SK-N-SH treated with all-trans-retinoic acid at 6 μM for 48 hours (cell line): ENCODE data around the gene FGGY.
A peak's percentile ranks its signal among the peaks of the same experiment; 100 is the strongest.

Source experiments
- ATAC-seq: fragments of 200-7000 bp; cut with Tn5 transposase; 3 replicates; pipeline ENCODE4 v1.9.1; 2020; ENCODE audit warnings: mild to moderate bottlenecking, moderate library complexity
- ARNTL ChIP-seq: fragments of 450-650 bp; formaldehyde crosslinking; IDR thresholded peaks from 2 replicates; pipeline ENCODE4 v1.5.0; 2020; ENCODE audit warnings: low read depth, mild to moderate bottlenecking, moderate library complexity, borderline replicate concordance
- CSDC2 ChIP-seq: fragments of 250-450 bp; sonication (Bioruptor Pico); IDR thresholded peaks from 2 replicates; pipeline ENCODE4 v1.5.0; 2020; ENCODE audit warnings: mild to moderate bottlenecking, moderate library complexity
- ESRRG ChIP-seq: fragments of 250-450 bp; sonication (Bioruptor Pico); IDR thresholded peaks from 2 replicates; pipeline ENCODE4 v1.6.1; 2021; ENCODE audit warnings: mild to moderate bottlenecking
- ISL1 ChIP-seq: fragments of 250-450 bp; sonication (Bioruptor Pico); IDR thresholded peaks from 2 replicates; pipeline ENCODE4 v2.1.2; 2022; ENCODE audit warnings: mild to moderate bottlenecking, moderate library complexity
- SNAI2 ChIP-seq: fragments of 250-450 bp; sonication (Bioruptor Pico); IDR thresholded peaks from 2 replicates; pipeline ENCODE4 v1.5.0; 2020; ENCODE audit warnings: mild to moderate bottlenecking, moderate library complexity
- TCF4 ChIP-seq: fragments of 250-450 bp; sonication (Bioruptor Pico); IDR thresholded peaks from 2 replicates; pipeline ENCODE4 v1.8.0; 2021; ENCODE audit warnings: mild to moderate bottlenecking, moderate library complexity, borderline replicate concordance
- ZC3H10 ChIP-seq: fragments of 250-450 bp; sonication (Bioruptor Pico); IDR thresholded peaks from 2 replicates; pipeline ENCODE4 v1.5.1; 2021; ENCODE audit warnings: mild to moderate bottlenecking, moderate library complexity
- ZFP30 ChIP-seq: fragments of 450-650 bp; formaldehyde crosslinking; IDR thresholded peaks from 2 replicates; pipeline ENCODE4 v1.5.0; 2022; ENCODE audit warnings: mild to moderate bottlenecking, moderate library complexity
- ZNF70 ChIP-seq: fragments of 450-650 bp; formaldehyde crosslinking; IDR thresholded peaks from 2 replicates; pipeline ENCODE4 v1.5.0; 2020; ENCODE audit warnings: mild to moderate bottlenecking, moderate library complexity
- ZNF8 ChIP-seq: fragments of 450-650 bp; formaldehyde crosslinking; IDR thresholded peaks from 2 replicates; pipeline ENCODE4 v1.5.0; 2020; ENCODE audit warnings: mild to moderate bottlenecking, moderate library complexity
- TF ChIP-seq, protein P1 (sequence below): fragments of 250-450 bp; sonication (Bioruptor Pico); IDR thresholded peaks from 2 replicates; pipeline ENCODE4 v1.5.0; 2020; ENCODE audit warnings: mild to moderate bottlenecking, moderate library complexity
- TF ChIP-seq, protein P2 (sequence below): fragments of 250-450 bp; sonication (Bioruptor Pico); IDR thresholded peaks from 2 replicates; pipeline ENCODE4 v1.8.0; 2020; ENCODE audit warnings: mild to moderate bottlenecking, moderate library complexity, borderline replicate concordance
- TF ChIP-seq, protein P3 (sequence below): fragments of 250-450 bp; sonication (Bioruptor Pico); IDR thresholded peaks from 2 replicates; pipeline ENCODE4 v1.5.1; 2020; ENCODE audit warnings: low read depth, mild to moderate bottlenecking, moderate library complexity
- TF ChIP-seq, protein P4 (sequence below): fragments of 250-450 bp; sonication (Bioruptor Pico); IDR thresholded peaks from 2 replicates; pipeline ENCODE4 v1.8.0; 2021; ENCODE audit warnings: low read depth, mild to moderate bottlenecking, moderate library complexity, borderline replicate concordance

FGGY gene

DNA sequence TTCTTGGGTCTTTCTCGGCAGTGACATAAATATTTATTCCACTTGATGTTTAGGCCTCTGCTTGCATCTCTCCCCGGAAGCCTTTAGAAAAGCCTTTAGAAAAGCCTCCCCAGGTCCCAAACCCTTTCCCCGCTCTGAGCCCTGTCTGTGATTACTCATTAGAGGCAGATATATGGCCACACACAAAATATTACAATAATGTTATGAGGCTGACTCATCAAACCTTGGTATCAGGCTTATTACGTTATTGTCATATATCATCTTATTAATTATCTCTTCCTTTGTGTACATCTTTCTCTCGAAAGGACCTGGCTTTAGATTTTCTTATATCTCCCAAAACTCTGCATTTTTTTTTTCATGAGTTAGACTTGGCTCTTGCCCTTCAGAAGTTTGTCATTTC is 69.5 kb downstream of the FGGY start:
- TF ChIP-seq CSDC2 (CRISPR knock-in tag) = no peak
- TF ChIP-seq, protein P1, sequence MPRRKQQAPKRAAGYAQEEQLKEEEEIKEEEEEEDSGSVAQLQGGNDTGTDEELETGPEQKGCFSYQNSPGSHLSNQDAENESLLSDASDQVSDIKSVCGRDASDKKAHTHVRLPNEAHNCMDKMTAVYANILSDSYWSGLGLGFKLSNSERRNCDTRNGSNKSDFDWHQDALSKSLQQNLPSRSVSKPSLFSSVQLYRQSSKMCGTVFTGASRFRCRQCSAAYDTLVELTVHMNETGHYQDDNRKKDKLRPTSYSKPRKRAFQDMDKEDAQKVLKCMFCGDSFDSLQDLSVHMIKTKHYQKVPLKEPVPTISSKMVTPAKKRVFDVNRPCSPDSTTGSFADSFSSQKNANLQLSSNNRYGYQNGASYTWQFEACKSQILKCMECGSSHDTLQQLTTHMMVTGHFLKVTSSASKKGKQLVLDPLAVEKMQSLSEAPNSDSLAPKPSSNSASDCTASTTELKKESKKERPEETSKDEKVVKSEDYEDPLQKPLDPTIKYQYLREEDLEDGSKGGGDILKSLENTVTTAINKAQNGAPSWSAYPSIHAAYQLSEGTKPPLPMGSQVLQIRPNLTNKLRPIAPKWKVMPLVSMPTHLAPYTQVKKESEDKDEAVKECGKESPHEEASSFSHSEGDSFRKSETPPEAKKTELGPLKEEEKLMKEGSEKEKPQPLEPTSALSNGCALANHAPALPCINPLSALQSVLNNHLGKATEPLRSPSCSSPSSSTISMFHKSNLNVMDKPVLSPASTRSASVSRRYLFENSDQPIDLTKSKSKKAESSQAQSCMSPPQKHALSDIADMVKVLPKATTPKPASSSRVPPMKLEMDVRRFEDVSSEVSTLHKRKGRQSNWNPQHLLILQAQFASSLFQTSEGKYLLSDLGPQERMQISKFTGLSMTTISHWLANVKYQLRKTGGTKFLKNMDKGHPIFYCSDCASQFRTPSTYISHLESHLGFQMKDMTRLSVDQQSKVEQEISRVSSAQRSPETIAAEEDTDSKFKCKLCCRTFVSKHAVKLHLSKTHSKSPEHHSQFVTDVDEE (CRISPR knock-in tag) = no peak
- no peak for TF ChIP-seq SNAI2 (CRISPR knock-in tag)
- TF ChIP-seq, protein P2, sequence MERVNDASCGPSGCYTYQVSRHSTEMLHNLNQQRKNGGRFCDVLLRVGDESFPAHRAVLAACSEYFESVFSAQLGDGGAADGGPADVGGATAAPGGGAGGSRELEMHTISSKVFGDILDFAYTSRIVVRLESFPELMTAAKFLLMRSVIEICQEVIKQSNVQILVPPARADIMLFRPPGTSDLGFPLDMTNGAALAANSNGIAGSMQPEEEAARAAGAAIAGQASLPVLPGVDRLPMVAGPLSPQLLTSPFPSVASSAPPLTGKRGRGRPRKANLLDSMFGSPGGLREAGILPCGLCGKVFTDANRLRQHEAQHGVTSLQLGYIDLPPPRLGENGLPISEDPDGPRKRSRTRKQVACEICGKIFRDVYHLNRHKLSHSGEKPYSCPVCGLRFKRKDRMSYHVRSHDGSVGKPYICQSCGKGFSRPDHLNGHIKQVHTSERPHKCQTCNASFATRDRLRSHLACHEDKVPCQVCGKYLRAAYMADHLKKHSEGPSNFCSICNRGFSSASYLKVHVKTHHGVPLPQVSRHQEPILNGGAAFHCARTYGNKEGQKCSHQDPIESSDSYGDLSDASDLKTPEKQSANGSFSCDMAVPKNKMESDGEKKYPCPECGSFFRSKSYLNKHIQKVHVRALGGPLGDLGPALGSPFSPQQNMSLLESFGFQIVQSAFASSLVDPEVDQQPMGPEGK (CRISPR knock-in tag) = peak; percentile 84; the same call in 1 of the 2 replicates
- peak; percentile 83 for TF ChIP-seq ISL1 (CRISPR knock-in tag)
- TF ChIP-seq ARNTL (CRISPR knock-in tag) = no peak
- no peak for TF ChIP-seq ZFP30 (CRISPR knock-in tag)
- 0 out of 2 replicates have a peak, but pooled peaks have one; percentile 55 for TF ChIP-seq ZC3H10 (CRISPR knock-in tag)
- TF ChIP-seq, protein P3, sequence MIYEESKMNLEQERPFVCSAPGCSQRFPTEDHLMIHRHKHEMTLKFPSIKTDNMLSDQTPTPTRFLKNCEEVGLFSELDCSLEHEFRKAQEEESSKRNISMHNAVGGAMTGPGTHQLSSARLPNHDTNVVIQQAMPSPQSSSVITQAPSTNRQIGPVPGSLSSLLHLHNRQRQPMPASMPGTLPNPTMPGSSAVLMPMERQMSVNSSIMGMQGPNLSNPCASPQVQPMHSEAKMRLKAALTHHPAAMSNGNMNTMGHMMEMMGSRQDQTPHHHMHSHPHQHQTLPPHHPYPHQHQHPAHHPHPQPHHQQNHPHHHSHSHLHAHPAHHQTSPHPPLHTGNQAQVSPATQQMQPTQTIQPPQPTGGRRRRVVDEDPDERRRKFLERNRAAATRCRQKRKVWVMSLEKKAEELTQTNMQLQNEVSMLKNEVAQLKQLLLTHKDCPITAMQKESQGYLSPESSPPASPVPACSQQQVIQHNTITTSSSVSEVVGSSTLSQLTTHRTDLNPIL (CRISPR knock-in tag) = 0 out of 2 replicates have a peak, but pooled peaks have one; percentile 56

DNA sequence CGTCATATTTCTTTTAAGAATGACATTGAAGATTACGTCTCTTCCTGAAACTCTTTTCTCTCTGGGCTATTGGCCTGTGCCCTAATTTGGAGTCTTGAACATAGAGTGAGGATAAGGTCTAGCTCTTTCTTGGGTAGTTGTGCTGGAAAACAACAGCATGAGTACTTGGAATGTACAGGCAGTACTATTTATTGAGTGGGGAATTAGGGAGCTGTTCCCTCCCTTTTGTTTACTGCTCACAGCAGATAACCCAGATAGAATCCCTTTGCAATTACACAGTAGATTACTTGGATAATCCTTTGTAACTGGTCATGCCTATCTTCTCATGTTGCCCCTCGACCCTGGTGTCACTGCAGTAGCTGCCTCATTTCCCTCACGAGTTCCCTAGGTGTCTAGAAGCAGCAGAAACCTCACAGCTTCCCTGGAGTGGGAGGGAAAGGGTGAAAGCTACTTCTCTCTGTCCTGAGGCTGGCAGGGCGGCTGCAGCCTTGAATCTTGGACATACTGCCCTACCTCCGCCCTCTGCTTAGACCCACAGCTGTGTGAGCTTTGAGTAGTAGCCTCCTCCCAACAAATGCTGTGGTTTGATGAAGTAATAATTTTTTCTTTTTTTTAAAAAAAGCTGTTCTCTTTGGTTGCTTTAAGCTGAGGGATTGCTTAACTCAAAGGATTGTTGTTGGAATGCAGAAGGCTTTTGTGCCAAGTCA is 70.6 kb downstream of the FGGY start:
- peak; percentile 81 for ATAC-seq
- no peak for TF ChIP-seq ZC3H10 (CRISPR knock-in tag)
- no peak for TF ChIP-seq ZNF70 (CRISPR knock-in tag)
- no peak for TF ChIP-seq ZNF8 (CRISPR knock-in tag)
- no peak for TF ChIP-seq TCF4 (CRISPR knock-in tag)
- TF ChIP-seq, protein P4, sequence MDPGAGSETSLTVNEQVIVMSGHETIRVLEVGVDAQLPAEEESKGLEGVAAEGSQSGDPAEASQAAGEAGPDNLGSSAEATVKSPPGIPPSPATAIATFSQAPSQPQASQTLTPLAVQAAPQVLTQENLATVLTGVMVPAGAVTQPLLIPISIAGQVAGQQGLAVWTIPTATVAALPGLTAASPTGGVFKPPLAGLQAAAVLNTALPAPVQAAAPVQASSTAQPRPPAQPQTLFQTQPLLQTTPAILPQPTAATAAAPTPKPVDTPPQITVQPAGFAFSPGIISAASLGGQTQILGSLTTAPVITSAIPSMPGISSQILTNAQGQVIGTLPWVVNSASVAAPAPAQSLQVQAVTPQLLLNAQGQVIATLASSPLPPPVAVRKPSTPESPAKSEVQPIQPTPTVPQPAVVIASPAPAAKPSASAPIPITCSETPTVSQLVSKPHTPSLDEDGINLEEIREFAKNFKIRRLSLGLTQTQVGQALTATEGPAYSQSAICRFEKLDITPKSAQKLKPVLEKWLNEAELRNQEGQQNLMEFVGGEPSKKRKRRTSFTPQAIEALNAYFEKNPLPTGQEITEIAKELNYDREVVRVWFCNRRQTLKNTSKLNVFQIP (CRISPR knock-in tag) = no peak
- TF ChIP-seq ESRRG = no peak
- TF ChIP-seq ZFP30 (CRISPR knock-in tag) = no peak
- TF ChIP-seq, all 23 proteins: peak for 0

More for the DNA sequence above, 69.5 kb downstream of the FGGY start:
- ATAC-seq = peak; percentile 67

DNA sequence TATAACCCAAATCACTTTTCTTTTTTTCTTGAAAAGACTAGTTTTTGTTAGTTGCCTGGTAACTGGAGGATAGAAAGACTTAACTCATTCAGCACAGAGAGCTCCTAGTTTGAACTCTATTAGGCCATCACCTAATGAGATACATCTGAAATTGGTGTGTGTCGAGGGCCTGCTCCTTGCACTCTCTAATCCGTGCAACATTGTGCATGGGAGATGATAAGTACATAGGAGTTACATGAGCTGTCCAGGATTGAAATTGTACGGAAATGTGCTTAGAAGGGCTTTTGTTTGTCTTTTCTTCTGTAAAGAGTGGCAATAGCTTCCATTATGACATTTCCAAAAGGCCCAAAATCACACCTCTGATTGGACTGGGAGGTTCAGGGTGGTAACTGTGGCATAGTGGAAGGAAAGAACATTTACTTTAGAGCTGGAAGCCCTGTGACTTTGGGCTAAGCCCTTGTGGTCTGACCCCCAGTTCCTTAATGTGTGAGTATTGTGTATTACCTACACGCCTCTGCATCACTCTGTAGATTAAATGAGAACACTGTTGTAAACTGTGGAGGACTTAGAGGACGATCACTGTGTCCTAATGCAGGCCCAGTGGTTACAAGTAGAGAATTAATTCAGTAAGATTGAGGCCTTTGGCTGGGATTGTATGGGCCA is 71.2 kb downstream of the FGGY start:
- TF ChIP-seq, protein P1 (CRISPR knock-in tag) = no peak
- TF ChIP-seq ZNF70 (CRISPR knock-in tag) = no peak
- TF ChIP-seq SNAI2 (CRISPR knock-in tag) = no peak
- TF ChIP-seq ISL1 (CRISPR knock-in tag) = 0 out of 2 replicates have a peak, but pooled peaks have one; percentile 6
- no peak for ATAC-seq
